CD4-positive, alpha-beta memory T cell (primary cell): ENCODE results near the gene CHMP1A. TPM values are rescaled to one million over a fixed set of nuclear protein-coding genes. Genes with fewer than 3 reads are reported as not detected.

Experiments
- CTCF ChIA-PET: fragments of 350-600 bp; sonication (Branson Sonifier 250); formaldehyde crosslinking; loops from one replicate; lab custom pipeline; 2021; ENCODE audit warnings: inconsistent platforms; ENCODE audit not compliant: partially characterized antibody; lab: Charles Lee
- POLR2A ChIA-PET: fragments of 350-600 bp; sonication (Branson Sonifier 250); formaldehyde crosslinking; loops from one replicate; lab custom pipeline; 2021; ENCODE audit not compliant: partially characterized antibody; lab: Charles Lee
- DNase-seq, 5 donors: peaks; one replicate each; pipeline versions ENCODE4 v3.0.0 to v3.0.0-alpha.2; 2020 to 2022; ENCODE audit warnings: mixed read lengths in 1 of 5
- H3K27ac ChIP-seq: one replicate; pipeline ENCODE4 v1.7.0; 2013; ENCODE audit warnings: low read depth, low read length
- H3K27me3 ChIP-seq: 2 replicates; pipeline ENCODE4 v1.7.0; 2013; ENCODE audit warnings: mild to moderate bottlenecking, low read length, moderate library complexity; ENCODE audit not compliant: insufficient read depth
- H3K36me3 ChIP-seq: 2 replicates; pipeline ENCODE4 v1.7.0; 2013; ENCODE audit warnings: mild to moderate bottlenecking, low read length, moderate library complexity; ENCODE audit not compliant: insufficient read depth
- H3K4me1 ChIP-seq: 2 replicates; pipeline ENCODE4 v1.7.0; 2013; ENCODE audit warnings: mild to moderate bottlenecking, low read length, moderate library complexity; ENCODE audit not compliant: insufficient read depth
- H3K4me3 ChIP-seq, 2 donors: one replicate each; pipeline ENCODE4 v1.7.0; 2013; ENCODE audit warnings: low read length in 2 of 2, mild to moderate bottlenecking in 1 of 2
- H3K9me3 ChIP-seq, 2 donors: one replicate each; pipeline ENCODE4 v1.7.0; 2013; ENCODE audit warnings: low read length in 2 of 2, control low read depth in 1 of 2; ENCODE audit not compliant: control insufficient read depth in 1 of 2
- H3K27ac Mint-ChIP-seq, 7 donors: one replicate each; pipeline ENCODE4 v1.8.0; 2020 to 2021; ENCODE audit warnings: mixed read lengths in 7 of 7, mild to moderate bottlenecking in 6 of 7, inconsistent platforms in 3 of 7, moderate library complexity in 3 of 7
- H3K27me3 Mint-ChIP-seq, 2 donors: one replicate each; pipeline ENCODE4 v1.8.0; 2020 to 2021; ENCODE audit warnings: mixed read lengths in 2 of 2
- H3K36me3 Mint-ChIP-seq, 2 donors: one replicate each; pipeline ENCODE4 v1.8.0; 2020 to 2021; ENCODE audit warnings: mixed read lengths in 2 of 2, inconsistent platforms in 1 of 2, mild to moderate bottlenecking in 1 of 2
- H3K4me1 Mint-ChIP-seq, 4 donors: one replicate each; pipeline ENCODE4 v1.8.0; 2020 to 2021; ENCODE audit warnings: mixed read lengths in 4 of 4, mild to moderate bottlenecking in 1 of 4
- H3K4me3 Mint-ChIP-seq, 8 donors: one replicate each; pipeline ENCODE4 v1.8.0; 2020 to 2021; ENCODE audit warnings: mixed read lengths in 8 of 8, mild to moderate bottlenecking in 7 of 8, moderate library complexity in 6 of 8, inconsistent platforms in 3 of 8
- H3K9me3 Mint-ChIP-seq, 8 donors: one replicate each; pipeline ENCODE4 v1.8.0; 2020 to 2021; ENCODE audit warnings: mixed read lengths in 8 of 8, mild to moderate bottlenecking in 5 of 8, inconsistent platforms in 3 of 8, moderate library complexity in 1 of 8
- intact Hi-C: fragments of 100-400 bp; cut with micrococcal nuclease; formaldehyde crosslinking; loops from one replicate; pipeline ENCODE4 v1.15.1; 2023
- polyA plus RNA-seq, 2 donors: library from polyadenylated mRNA; unstranded; fragments of 300-500 nt; fragmentation: Illumina TruSeq; gene quantifications; one replicate each; pipeline ENCODE4 v1.2.3, GENCODE V29; 2021
- total RNA-seq, 2 experiments: library from RNA; stranded (reverse); gene quantifications; one replicate each; pipeline ENCODE4 v1.2.3, GENCODE V29; 2021

Gene CHMP1A
- total and polyA plus RNA-seq, 4 experiments from 2014 or later, result 66.5 to 88.9 (median 80.6) TPM

GRCh38 chr16:89618109-89618998, 39.2 kb downstream of the CHMP1A start:
- Mint-ChIP-seq H3K4me3 (no peak overlapping the region), H3K27ac (no peak overlapping the region), H3K9me3 (peaks cover 0 to 7% (median 2%) of the 10 kb centered on the region in 8 donors), H3K27me3 (peaks cover 1 to 2% of the 10 kb centered on the region in 2 donors), H3K4me1 (peaks cover 7 to 14% (median 9%) of the 10 kb centered on the region in 4 donors), H3K36me3 (no peaks in the 10 kb centered on the region)
- Histone ChIP-seq H3K36me3 (no peaks in the 10 kb centered on the region), H3K4me3 (no peak overlapping the region), H3K27me3 (no peaks in the 10 kb centered on the region), H3K4me1 (peaks cover 7% of the 10 kb centered on the region), H3K27ac (no peak overlapping the region), H3K9me3 (no peaks in the 10 kb centered on the region)
- ChIA-PET POLR2A (no interaction called here), CTCF (interaction anchor here (1.2 kb wide), 1 partner anchor 18 kb away, joined by 3 read pairs; no protein-coding TSS in a partner anchor)
- no peak for DNase-seq
- intact Hi-C loops, result no loop called here

GRCh38 chr16:89617036-89617435, 40.5 kb downstream of the CHMP1A start:
- Mint-ChIP-seq H3K36me3 (no peaks in the 10 kb centered on the region), H3K27me3 (peaks cover 0 to 2% of the 10 kb centered on the region in 2 donors), H3K27ac (peak overlapping the region; percentile 29 to 95 (median 83)), H3K4me3 (no peak overlapping the region), H3K4me1 (peaks cover 11 to 17% (median 13%) of the 10 kb centered on the region in 4 donors), H3K9me3 (peaks cover 0 to 7% (median 2%) of the 10 kb centered on the region in 8 donors)
- POLR2A ChIA-PET, result no interaction called here
- H3K27me3 ChIP-seq, result no peaks in the 10 kb centered on the region
- no peak overlapping the region for H3K27ac ChIP-seq
- no peaks in the 10 kb centered on the region for H3K36me3 ChIP-seq
- CTCF ChIA-PET, result no interaction called here
- no peak overlapping the region for H3K4me3 ChIP-seq
- intact Hi-C loops, result no loop called here
- no peaks in the 10 kb centered on the region for H3K9me3 ChIP-seq
- peaks cover 7% of the 10 kb centered on the region for H3K4me1 ChIP-seq
- no peak for DNase-seq

- Mint-ChIP-seq H3K4me1 (peaks cover 11 to 17% (median 13%) of the 10 kb centered on the region in 4 donors), H3K27me3 (peaks cover 0 to under 1% of the 10 kb centered on the region in 2 donors), H3K4me3 (peak overlapping the region in 1 of 8 donors; percentile 59), H3K27ac (peak overlapping the region; percentile 29 to 95 (median 83)), H3K9me3 (peaks cover 0 to 7% (median 2%) of the 10 kb centered on the region in 8 donors), H3K36me3 (no peaks in the 10 kb centered on the region)
- Histone ChIP-seq H3K4me3 (no peak overlapping the region), H3K27me3 (no peaks in the 10 kb centered on the region), H3K27ac (no peak overlapping the region), H3K9me3 (no peaks in the 10 kb centered on the region), H3K36me3 (no peaks in the 10 kb centered on the region), H3K4me1 (peaks cover 7% of the 10 kb centered on the region)
- intact Hi-C loops, result no loop called here
- DNase-seq, result peak in 3 of 5 donors; percentile 31 to 42 (median 34)
- CTCF ChIA-PET, result no interaction called here
- POLR2A ChIA-PET, result interaction anchor here (1.4 kb wide), 1 partner anchor 55 kb away, joined by 3 read pairs; no protein-coding TSS in a partner anchor
Observed at GRCh38 chr16:89616623-89617022, 40.9 kb downstream of the CHMP1A start.

GRCh38 chr16:89615596-89616090, 41.9 kb downstream of the CHMP1A start:
- Mint-ChIP-seq H3K36me3 (no peaks in the 10 kb centered on the region), H3K4me3 (no peak overlapping the region), H3K4me1 (peaks cover 11 to 17% (median 13%) of the 10 kb centered on the region in 4 donors), H3K27me3 (no peaks in the 10 kb centered on the region), H3K27ac (peak overlapping the region in 1 of 7 donors; percentile 78), H3K9me3 (peaks cover 0 to 7% (median 2%) of the 10 kb centered on the region in 8 donors)
- ChIA-PET CTCF (interaction anchor here (1.1 to 2.2 kb wide), 4 partner anchors 50 to 249 kb away, joined by 3 to 9 read pairs (median 4); no protein-coding TSS in a partner anchor), POLR2A (interaction anchor here (1.1 to 1.4 kb wide), 2 partner anchors 13 to 54 kb away, joined by 3 to 7 read pairs; no protein-coding TSS in a partner anchor)
- no peaks in the 10 kb centered on the region for H3K36me3 ChIP-seq
- H3K4me1 ChIP-seq, result peaks cover 7% of the 10 kb centered on the region
- H3K27ac ChIP-seq, result no peak overlapping the region
- H3K9me3 ChIP-seq, result no peaks in the 10 kb centered on the region
- H3K4me3 ChIP-seq, result no peak overlapping the region
- intact Hi-C loops, result no loop called here
- peak in 1 of 5 donors; percentile 5 for DNase-seq
- no peaks in the 10 kb centered on the region for H3K27me3 ChIP-seq

GRCh38 chr16:89615176-89615575, 42.3 kb downstream of the CHMP1A start:
- no peak for DNase-seq
- Mint-ChIP-seq H3K27me3 (no peaks in the 10 kb centered on the region), H3K36me3 (no peaks in the 10 kb centered on the region), H3K4me1 (peaks cover 11 to 17% (median 13%) of the 10 kb centered on the region in 4 donors), H3K4me3 (no peak overlapping the region), H3K27ac (no peak overlapping the region), H3K9me3 (peaks cover 0 to 7% (median 2%) of the 10 kb centered on the region in 8 donors)
- Histone ChIP-seq H3K36me3 (no peaks in the 10 kb centered on the region), H3K9me3 (no peaks in the 10 kb centered on the region), H3K27ac (no peak overlapping the region), H3K27me3 (no peaks in the 10 kb centered on the region), H3K4me1 (peaks cover 7% of the 10 kb centered on the region), H3K4me3 (no peak overlapping the region)
- ChIA-PET CTCF (interaction anchor here (1.0 to 2.2 kb wide), 6 partner anchors 15 to 249 kb away, joined by 3 to 9 read pairs (median 4); no protein-coding TSS in a partner anchor), POLR2A (interaction anchor here (0.6 to 1.4 kb wide), 4 partner anchors 12 to 259 kb away, joined by 3 to 7 read pairs (median 3); no protein-coding TSS in a partner anchor)
- intact Hi-C loops, result no loop called here

- Histone ChIP-seq H3K4me1 (peaks cover 7% of the 10 kb centered on the region), H3K27me3 (no peaks in the 10 kb centered on the region), H3K27ac (no peak overlapping the region), H3K4me3 (no peak overlapping the region), H3K9me3 (no peaks in the 10 kb centered on the region), H3K36me3 (no peaks in the 10 kb centered on the region)
- ChIA-PET CTCF (interaction anchor here (0.7 to 2.2 kb wide), 4 partner anchors 14 to 246 kb away, joined by 3 to 9 read pairs (median 4); no protein-coding TSS in a partner anchor), POLR2A (no interaction called here)
- H3K27me3 Mint-ChIP-seq, result no peaks in the 10 kb centered on the region
- no peak overlapping the region for H3K4me3 Mint-ChIP-seq
- no peak for DNase-seq
- peak overlapping the region in 1 of 7 donors; percentile 65 for H3K27ac Mint-ChIP-seq
- intact Hi-C loops, result no loop called here
- peaks cover 0 to 7% (median 2%) of the 10 kb centered on the region in 8 donors for H3K9me3 Mint-ChIP-seq
- no peaks in the 10 kb centered on the region for H3K36me3 Mint-ChIP-seq
- H3K4me1 Mint-ChIP-seq, result peaks cover 11 to 17% (median 13%) of the 10 kb centered on the region in 4 donors
Observed at GRCh38 chr16:89613954-89614459, 43.5 kb downstream of the CHMP1A start.
